Measurements from ENCODE around the gene CDC42EP5. TPM values are rescaled to one million over a fixed set of nuclear protein-coding genes. Genes with fewer than 3 reads are reported as not detected.

The CDC42EP5 gene
- total RNA-seq, 2 experiments from 2014 or later = not detected

DNA sequence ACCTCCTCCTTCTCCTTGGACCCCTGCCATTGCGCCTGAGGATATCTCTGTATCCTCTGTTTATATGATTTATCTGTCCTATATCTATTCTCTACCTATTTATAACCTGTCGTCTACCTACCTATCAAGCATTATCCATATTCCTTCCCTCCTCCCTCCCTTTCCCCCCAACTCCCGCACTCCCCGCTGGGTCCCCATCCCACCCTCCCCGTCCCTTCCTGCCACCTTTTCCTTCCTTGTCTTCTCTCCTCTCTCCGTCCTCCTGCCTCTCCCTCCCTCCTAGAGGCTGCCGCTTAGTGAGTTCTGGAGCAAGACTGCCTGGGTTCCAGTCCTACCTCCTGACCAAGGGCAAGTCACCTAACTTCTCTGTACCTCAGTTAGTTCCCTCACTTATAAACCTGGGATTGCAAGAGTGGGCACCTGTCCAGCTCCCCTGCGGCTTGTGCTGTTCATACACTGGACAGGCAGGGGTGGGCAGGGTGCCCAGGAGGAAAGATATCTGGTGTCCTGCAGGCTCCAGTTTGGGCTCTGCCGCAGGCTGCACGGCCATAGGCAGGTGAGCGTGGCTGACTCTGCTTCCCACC lies 41.7 kb downstream of the CDC42EP5 start:
- ChIA-PET CTCF (ENCODE audit: unreplicated experiment) (no interaction called here), POLR2A (interaction anchor here (0.6 kb wide), 1 partner anchor 18 kb away, joined by 4 read pairs; the partner anchor contains the start of gene LENG8)
- H3K4me1 ChIP-seq (ENCODE audit: insufficient read depth, low read length, poor library complexity, severe bottlenecking) = peaks cover 7% of the 10 kb centered on the region
- TF ChIP-seq CTCF (conservative IDR thresholded peaks at IDR 0.05; ENCODE audit: low read length) = no peak
- no peak for TF ChIP-seq EZH2phosphoT487 (IDR thresholded peaks at IDR 0.05; ENCODE audit: borderline replicate concordance, low read depth, low read length)
- H2AFZ ChIP-seq (ENCODE audit: low read length) = no peak overlapping the region
- no peak overlapping the region for H3K27ac ChIP-seq (ENCODE audit: low read depth, low read length, poor library complexity, severe bottlenecking)
- no peak for DNase-seq (ENCODE audit: low spot score)
- no peaks in the 10 kb centered on the region for H3K9me2 ChIP-seq (ENCODE audit: insufficient read depth, low read length)
- H3K9me3 ChIP-seq (ENCODE audit: low read length) = no peaks in the 10 kb centered on the region
- H3K36me3 ChIP-seq (ENCODE audit: insufficient read depth, low read length) = no peaks in the 10 kb centered on the region
- intact Hi-C loops (cut with micrococcal nuclease; ENCODE audit: unreplicated experiment) = no loop called here
- H3K4me3 ChIP-seq (ENCODE audit: low read depth, low read length, poor library complexity, severe bottlenecking) = no peak overlapping the region
- no TSS peak for BruUV-seq (replicated peaks)
- H3K4me2 ChIP-seq (ENCODE audit: low read length) = no peak overlapping the region
- H3K79me2 ChIP-seq (ENCODE audit: insufficient read depth, low read depth, low read length) = no peaks in the 10 kb centered on the region
- H4K20me1 ChIP-seq (ENCODE audit: insufficient read depth, low read length) = no peaks in the 10 kb centered on the region

DNA sequence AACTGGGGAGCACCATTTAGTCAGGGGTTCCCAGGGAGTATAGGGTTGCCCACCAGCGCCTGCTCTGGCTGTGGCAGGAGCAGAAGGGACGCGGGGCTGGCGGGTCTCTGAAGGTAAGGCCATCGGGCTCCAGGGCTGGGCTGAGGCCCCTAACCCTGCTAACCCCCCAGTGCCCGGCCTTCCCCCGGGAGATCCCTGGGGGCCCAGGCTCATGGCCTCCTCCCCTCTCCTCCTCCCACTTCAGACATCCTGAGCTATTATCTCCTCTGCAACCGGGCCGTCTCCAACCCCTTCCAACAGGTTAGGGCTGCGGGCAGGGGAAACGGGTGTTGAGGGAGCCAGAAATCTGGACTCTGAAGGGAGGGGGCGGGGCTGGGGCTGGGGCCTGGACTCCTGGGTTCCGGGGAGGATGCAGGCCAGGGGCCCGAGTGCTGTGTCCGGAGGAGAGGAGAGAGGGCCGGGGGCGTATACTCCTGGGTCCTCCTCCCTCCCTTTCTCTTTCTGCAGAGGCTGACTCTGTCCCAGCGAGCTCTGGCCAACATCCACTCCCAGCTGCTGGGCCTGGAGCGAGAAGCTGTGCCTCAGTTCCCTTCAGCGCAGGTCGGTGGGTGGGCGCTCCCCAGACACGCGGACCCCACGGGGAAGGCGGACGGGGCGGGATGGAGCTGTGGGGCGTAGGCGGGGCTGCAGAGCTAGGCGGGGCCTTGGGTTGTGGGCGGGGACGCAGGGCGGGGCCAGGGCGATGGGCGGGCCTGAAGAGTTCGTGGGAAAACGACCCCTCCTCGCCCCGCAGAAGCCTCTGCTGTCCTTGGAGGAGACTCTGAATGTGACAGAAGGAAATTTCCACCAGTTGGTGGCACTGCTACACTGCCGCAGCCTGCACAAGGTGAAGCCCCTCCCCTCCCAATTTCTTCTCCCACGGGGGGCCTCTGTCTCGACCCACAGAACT lies 42.5 kb downstream of the CDC42EP5 start:
- no peak overlapping the region for H2AFZ ChIP-seq (ENCODE audit: low read length)
- no TSS peak for BruUV-seq (replicated peaks)
- DNase-seq (ENCODE audit: low spot score) = peak; percentile 26
- CTCF ChIA-PET (ENCODE audit: unreplicated experiment) = interaction anchor here (0.6 kb wide), 1 partner anchor 244 kb away, joined by 3 read pairs; no protein-coding TSS in a partner anchor
- H3K4me3 ChIP-seq (ENCODE audit: low read depth, low read length, poor library complexity, severe bottlenecking) = no peak overlapping the region
- no peaks in the 10 kb centered on the region for H3K9me2 ChIP-seq (ENCODE audit: insufficient read depth, low read length)
- no peak overlapping the region for H3K4me2 ChIP-seq (ENCODE audit: low read length)
- TF ChIP-seq CTCF (conservative IDR thresholded peaks at IDR 0.05; ENCODE audit: low read length) = peak; percentile 41; the same call in 1 of the 2 replicates
- no peak for TF ChIP-seq EZH2phosphoT487 (IDR thresholded peaks at IDR 0.05; ENCODE audit: borderline replicate concordance, low read depth, low read length)
- H3K79me2 ChIP-seq (ENCODE audit: insufficient read depth, low read depth, low read length) = no peaks in the 10 kb centered on the region
- peaks cover 7% of the 10 kb centered on the region for H3K4me1 ChIP-seq (ENCODE audit: insufficient read depth, low read length, poor library complexity, severe bottlenecking)
- H3K27ac ChIP-seq (ENCODE audit: low read depth, low read length, poor library complexity, severe bottlenecking) = no peak overlapping the region
- POLR2A ChIA-PET = no interaction called here
- no peaks in the 10 kb centered on the region for H3K36me3 ChIP-seq (ENCODE audit: insufficient read depth, low read length)
- no peaks in the 10 kb centered on the region for H4K20me1 ChIP-seq (ENCODE audit: insufficient read depth, low read length)
- intact Hi-C loops (cut with micrococcal nuclease; ENCODE audit: unreplicated experiment) = no loop called here
- H3K9me3 ChIP-seq (ENCODE audit: low read length) = no peaks in the 10 kb centered on the region

Measured in OCI-LY7 (cell line).